GM19023 (cell line): ENCODE results near the gene IFT122.
"Not testable (repeated sequence)": the region's sequence is repeated elsewhere in the genome, so short reads cannot be mapped to it uniquely, and the experiment has no call there.

Experiments
- ATAC-seq: cut with Tn5 transposase; IDR thresholded peaks from one replicate; pipeline ENCODE4 v1.9.1; 2021; ENCODE audit warnings: mild to moderate bottlenecking, moderate library complexity; ENCODE audit not compliant: unreplicated experiment

The IFT122 gene

GRCh38 chr3:129532261-129532660 lies 92.2 kb downstream of the IFT122 start:
- ATAC-seq = no peak

GRCh38 chr3:129533406-129533805 lies 93.4 kb downstream of the IFT122 start:
- no peak for ATAC-seq

DNA sequence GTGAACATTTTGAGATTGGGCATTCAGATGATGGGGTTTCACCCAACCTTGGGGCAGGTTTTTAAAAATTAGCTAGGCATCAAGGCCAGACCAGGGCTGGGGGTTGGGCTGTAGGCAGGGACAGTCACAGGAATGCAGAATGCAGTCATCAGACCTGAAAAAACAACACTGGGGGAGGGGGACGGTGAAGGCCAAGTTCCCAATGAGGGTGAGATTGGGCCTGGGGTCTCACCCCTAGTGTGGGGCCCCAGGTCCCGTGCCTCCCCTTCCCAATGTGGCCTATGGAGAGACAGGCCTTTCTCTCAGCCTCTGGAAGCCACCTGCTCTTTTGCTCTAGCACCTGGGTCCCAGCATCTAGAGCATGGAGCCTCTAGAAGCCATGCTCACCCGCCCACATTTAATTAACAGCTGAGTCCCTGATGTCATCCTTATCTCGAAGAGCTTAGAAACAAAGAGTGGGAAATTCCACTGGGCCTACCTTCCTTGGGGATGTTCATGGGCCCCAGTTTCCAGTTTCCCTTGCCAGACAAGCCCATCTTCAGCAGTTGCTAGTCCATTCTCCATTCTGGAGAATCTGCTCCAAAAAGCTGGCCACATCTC lies 94.5 kb downstream of the IFT122 start:
- ATAC-seq = no peak

DNA sequence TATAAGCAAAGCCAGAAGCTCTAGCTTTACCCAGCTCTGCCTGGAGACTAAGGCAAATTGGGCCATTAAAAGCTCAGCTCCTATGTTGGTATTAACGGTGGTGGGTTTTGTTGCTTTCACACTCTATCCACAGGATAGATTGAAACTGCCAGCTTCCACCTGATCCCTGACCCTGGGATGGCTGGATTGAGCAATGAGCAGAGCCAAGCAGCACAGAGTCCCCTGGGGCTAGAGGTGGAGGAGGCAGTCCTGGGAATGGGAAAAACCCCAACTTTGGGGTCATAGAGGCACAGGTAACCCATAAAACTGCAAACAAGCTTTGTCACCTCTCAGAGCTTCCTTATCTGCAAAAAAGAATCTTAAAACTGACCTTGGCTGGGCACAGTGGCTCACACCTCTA lies 95.1 kb downstream of the IFT122 start:
- ATAC-seq = no peak

GRCh38 chr3:129536374-129536667 lies 96.3 kb downstream of the IFT122 start:
- no peak for ATAC-seq

DNA sequence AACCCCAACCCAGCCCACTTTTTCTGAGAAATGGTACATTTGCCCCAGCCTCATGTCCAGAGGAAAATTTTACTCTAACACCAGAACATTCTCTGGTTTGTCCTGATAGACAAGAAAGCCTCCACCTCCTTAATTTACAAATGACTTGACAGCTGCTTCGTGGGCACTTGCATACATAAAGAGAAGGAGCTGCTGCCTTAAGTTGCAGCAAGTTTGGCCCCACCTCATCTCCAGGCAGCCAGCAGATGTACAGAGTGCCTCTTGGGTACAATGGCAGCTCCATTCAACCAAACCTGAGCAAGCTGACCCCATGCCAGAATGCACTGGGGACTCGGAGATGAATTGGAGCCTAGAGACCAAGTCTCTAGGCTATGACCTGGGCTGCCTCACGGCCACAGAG lies 96.8 kb downstream of the IFT122 start:
- ATAC-seq = no peak

GRCh38 chr3:129539206-129539605 lies 99.2 kb downstream of the IFT122 start:
- no peak for ATAC-seq

GRCh38 chr3:129540776-129541516 lies 100.9 kb downstream of the IFT122 start:
- no peak for ATAC-seq

- no peak for ATAC-seq
Measured at GRCh38 chr3:129542747-129543146, 102.7 kb downstream of the IFT122 start.

- no peak for ATAC-seq
Measured at GRCh38 chr3:129543156-129543790, 103.2 kb downstream of the IFT122 start, which contains the start of gene H1-8. Gene H1-8 (plus strand): TSS chr3:129543175. CDS start chr3:129543219, 44 bp downstream.

DNA sequence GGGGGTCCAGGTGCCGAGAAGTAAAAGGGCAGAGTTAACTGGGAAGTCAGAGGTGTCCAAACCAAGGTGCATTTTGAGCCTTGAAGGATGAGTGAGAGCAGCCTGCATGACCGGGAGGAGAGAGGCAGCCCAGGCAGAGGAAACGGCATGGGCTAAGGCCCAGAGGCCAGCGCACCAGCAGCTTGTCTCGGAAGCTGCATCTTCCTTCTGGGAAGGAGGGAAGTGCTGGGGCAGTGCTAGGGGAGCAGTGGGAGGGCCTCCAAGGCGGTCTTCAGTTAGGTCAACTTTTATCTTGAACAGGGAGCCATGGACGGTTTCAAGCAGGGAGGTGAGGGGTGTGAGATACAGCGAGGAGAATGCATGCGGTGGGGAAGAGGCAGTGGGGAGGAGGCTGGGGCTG lies 104.0 kb downstream of the IFT122 start:
- ATAC-seq = no peak

DNA sequence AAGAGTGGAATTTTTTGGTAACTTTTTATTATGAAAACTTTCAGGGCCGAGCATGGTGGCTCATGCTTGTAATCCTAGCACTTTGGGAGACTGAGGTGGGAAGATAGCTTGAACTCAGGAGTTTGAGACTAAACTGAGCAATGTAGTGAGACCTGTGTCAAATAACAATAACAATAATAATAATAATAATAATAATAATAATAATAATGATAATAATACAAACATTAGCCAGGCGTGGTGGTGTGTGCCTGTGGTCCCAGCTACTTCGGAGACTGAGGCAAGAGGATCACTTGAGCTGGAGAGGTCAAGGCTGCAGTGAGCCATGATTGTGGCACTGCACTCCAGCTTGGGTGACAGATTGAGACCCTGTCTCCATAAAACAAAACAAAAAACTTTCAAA lies 105.9 kb downstream of the IFT122 start:
- not testable (repeated sequence) for ATAC-seq

GRCh38 chr3:129547241-129547640 lies 107.2 kb downstream of the IFT122 start:
- no peak for ATAC-seq

DNA sequence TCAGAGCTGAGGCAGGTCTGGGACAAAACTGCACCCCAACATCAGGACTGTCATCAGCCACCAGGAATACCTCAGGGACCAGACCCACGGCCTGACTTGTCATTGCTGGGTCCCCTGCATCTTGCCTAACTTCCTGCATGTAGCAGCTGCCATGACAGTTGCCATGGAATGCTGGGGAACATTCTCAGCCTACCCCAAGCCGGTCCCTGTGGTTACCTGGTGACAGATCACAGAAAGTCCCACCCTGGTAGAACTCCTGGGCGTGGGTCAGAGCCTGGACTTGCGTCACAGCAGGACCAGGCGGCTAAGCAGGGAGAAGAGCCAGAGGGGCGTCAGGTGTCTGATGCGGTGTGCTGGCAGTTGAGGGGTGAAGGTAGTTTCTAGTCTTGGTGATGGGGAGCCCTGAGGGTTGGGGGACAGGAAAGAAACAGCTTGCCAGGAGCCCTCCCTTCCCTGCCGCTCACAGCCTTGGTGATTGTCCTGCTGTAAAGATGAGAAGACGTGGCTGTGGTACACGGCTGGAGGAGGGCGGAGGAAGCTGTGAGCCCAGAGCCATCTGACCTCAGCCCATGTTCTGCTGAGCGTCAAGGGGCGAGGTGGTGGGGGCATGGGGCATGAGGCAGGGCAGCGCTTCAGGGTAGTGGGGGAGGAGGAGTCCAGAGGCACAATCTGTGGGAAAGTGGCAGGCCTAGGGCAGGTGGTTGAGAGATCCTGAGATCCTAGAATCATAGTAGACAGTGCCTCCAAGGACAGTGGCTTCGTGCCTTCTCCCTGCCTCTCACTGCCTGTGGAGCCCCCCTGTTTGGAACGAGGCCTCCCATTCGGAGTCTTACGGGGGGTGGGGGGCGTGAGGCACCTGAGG lies 108.3 kb downstream of the IFT122 start:
- no peak for ATAC-seq

GRCh38 chr3:129549006-129549800 lies 109.2 kb downstream of the IFT122 start:
- ATAC-seq = no peak

GRCh38 chr3:129549805-129550204 lies 109.8 kb downstream of the IFT122 start:
- ATAC-seq = no peak

- ATAC-seq = no peak
Measured at GRCh38 chr3:129552287-129553050, 112.4 kb downstream of the IFT122 start.

- no peak for ATAC-seq
Measured at GRCh38 chr3:129553171-129553570, 113.1 kb downstream of the IFT122 start.

GRCh38 chr3:129553719-129554118 lies 113.7 kb downstream of the IFT122 start:
- no peak for ATAC-seq
